Liver (tissue), 3 donors: ENCODE data around the gene ZNF654.

Source experiments
- CTCF ChIP-seq: fragments of 150-350 bp; IDR thresholded peaks from 2 replicates; pipeline ENCODE4 v1.5.1; 2017; ENCODE audit warnings: improper control_type of control experiment, low read depth, low read length; ENCODE audit not compliant: missing input control
- RXRA ChIP-seq, 2 donors: IDR thresholded peaks; 2 replicates each; pipeline ENCODE4 v1.6.1; 2017 to 2018; ENCODE audit warnings: antibody characterized with exemption in 2 of 2, mild to moderate bottlenecking in 1 of 2
- SP1 ChIP-seq: IDR thresholded peaks from 2 replicates; pipeline ENCODE4 v1.6.1; 2018; ENCODE audit warnings: antibody characterized with exemption, mild to moderate bottlenecking
- TF ChIP-seq, protein P1 (sequence below): IDR thresholded peaks from 2 replicates; pipeline ENCODE4 v1.6.1; 2016; ENCODE audit warnings: antibody characterized with exemption
- donor health status: healthy.
- donor health status: healthy.

- TF ChIP-seq CTCF (no peak), SP1 (no peak), RXRA (IDR thresholded peaks at IDR 0.05) (no peak)
- TF ChIP-seq, protein P1, sequence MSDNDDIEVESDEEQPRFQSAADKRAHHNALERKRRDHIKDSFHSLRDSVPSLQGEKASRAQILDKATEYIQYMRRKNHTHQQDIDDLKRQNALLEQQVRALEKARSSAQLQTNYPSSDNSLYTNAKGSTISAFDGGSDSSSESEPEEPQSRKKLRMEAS: no peak
These were observed 56.0 kb downstream of the ZNF654 start for GRCh38 chr3:88114878-88115549.
